CD4-positive, alpha-beta T cell treated with Interferon alpha-2 for 1 hour (primary cell): ENCODE data around the gene YAE1.
A peak's percentile ranks its signal among the peaks of the same experiment; 100 is the strongest.

Experiments
- DNase-seq, 2 donors: peaks; one replicate each; pipeline ENCODE4 v3.0.0-alpha.2; 2020 to 2022

The YAE1 gene

DNA sequence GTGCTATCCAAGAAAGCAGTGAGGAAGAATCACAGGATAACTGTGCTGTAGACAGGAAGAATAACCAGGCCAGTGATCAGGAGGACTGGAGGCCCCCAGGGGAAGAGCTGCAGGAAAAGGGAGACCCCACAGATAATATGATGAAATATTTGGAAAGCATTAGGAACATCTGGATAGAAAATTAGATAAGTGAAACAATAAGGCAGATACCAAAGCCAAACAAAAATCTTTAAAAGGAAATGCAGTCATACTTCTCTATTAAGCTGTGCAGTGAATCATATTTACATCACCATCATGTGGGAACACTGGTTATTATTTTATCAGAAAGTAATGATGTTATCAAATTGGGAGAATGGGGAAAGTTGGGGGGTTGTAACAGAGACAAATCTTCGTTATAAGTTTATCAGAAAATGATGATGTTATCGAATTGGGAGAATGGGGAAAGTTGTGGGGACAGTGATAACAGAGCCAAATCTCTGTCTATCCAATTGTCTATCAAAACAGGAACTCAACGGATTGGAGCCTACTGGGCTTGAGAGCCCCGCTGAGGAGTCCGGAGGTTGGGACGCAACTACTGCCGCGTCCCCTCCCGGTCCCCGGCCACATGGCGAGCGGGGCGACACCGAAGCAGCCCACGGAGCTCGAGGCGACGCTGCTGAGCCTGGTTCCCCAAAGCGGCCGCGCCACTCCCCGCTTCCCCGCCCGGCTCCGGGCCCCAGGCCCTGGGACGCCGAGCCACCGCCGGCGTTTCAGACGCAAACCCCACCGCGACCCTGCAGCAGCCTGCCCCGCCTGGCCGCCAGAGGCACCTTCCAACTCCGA, 43.1 kb downstream of the YAE1 start:
- peak in 1 of 2 donors; percentile 4 for DNase-seq

DNA sequence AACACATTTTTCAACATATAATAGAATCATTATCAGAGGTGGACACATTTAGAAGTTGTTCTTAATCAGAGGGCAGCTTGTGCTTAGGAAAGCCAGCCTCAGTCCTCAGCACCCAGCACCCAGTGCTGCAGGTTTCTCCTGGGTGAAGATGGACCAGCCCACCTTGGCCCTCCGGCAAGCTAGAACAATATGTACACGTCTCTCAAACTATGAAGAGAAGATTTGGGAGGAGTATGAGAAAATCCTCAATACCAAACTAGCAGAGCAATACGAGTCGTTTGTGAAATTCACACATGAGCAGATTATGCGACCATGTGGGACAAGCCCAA, 43.7 kb downstream of the YAE1 start:
- DNase-seq, result no peak

DNA sequence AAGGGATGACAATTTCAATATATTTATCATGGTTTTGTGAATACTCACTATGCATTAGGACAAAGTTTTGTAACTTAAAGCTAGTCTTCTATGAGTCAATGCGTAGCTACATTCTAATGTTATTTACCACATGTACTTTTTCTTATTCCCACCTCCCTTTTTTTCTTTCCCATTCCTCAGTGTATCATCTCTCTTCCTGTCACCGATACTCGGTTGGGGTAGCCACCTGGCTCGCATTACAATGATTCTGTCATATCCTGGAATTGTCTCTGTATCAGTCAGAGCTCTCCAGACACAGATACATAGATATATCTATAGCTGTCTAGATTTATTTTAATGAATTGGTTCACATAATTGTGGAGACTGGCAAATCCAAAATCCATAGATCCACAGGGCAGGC, 47.4 kb downstream of the YAE1 start:
- DNase-seq, result no peak

DNA sequence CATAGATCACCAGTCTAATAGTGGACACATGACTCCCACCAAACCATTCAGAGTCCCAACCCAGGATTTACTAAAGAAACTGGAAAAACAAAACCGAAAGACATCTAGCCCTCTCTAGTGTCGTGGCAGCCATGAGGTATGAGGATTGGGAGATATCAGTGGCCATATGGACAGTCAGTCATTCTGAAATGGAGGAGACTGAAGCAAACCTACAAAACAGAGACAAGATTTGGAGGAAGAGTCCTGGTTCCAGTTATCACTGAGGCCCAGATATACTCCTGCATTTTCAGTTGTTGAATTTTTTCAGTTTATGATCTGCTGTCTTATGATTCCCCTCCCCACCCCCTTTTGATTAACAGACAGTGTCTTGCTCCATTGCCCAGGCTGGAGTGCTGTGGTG, 48.1 kb downstream of the YAE1 start:
- DNase-seq, result no peak

DNA sequence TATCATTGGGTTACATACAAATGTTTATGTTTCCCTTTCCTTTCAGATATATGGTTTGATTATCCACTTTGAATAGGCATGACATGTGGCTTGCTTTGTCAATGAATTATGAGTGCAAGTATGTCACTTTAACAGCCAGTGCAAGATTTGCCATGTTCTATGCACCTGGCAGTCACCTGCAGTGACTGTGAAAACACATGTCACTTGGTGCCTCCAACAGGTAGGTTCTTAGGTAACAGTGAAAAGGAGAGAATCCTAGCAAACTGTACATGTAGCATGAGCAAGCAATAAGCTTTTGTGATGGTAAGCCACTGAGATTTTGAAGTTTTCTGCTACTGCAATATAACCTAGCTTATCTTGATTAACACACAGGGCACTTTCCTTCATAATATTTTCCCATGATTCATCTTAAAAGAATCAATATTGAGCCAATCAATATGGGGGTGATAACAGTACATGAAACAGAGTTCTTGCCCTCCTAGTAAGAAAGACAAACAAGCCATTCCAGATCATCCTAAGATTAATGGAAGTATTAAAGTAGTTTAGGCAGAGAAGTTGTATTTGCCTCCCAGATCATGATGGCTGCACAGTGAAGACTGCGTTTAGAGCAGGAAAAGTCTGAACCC, 49.3 kb downstream of the YAE1 start:
- no peak for DNase-seq

DNA sequence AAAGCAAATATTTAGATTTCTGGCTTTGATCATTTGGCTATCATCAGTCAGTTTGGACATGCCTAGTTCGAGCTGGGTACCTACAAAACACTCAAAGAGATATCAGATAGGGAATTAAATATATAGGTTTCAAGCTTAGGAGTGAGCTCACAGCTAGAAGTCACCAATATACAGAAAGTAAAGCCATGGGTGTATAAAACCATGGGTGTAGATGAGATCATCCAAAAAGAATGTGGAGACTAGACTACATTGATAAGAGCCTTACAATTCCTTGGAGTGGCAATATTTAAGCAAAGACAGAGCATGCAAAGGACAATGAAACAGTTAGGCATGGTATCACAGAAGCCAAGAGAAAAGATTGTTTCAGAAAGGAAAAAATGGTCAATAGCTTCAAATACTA, 49.9 kb downstream of the YAE1 start:
- no peak for DNase-seq

DNA sequence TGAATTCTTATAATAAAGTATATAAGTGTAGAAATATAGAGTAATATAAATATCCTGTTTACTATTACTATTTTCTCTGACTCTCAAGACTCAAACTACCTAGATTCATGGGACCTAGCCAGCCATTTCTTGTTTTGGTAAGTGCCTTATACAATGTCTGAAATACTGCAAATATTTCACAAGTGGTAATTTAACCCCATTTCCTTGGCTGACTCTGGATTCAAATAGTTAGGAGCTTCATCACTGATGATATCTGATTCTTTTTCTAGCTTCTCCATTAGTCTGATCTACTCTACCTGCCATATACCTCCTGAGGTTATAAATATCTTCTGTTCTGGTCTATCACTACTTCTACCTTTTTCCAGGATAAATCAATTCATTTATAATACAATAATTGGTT, 50.8 kb downstream of the YAE1 start:
- no peak for DNase-seq

DNA sequence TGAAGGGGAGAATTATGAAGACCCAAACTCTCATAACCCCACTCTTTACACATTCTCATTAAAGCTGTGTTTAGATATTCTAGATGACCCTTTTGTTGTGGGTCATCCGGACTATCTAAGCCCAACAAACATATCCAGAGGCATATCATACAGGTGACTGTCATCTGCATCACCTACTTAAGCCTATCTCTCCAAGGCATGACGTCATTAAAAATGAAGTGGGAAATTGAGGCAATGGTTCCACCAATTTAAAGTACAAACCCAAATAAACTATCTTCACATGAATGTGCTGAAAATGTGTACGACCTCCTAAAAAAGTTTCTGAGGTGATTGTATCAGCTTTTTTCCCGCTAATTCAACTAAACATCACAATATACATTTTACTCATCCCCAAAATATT, 52.7 kb downstream of the YAE1 start:
- no peak for DNase-seq

DNA sequence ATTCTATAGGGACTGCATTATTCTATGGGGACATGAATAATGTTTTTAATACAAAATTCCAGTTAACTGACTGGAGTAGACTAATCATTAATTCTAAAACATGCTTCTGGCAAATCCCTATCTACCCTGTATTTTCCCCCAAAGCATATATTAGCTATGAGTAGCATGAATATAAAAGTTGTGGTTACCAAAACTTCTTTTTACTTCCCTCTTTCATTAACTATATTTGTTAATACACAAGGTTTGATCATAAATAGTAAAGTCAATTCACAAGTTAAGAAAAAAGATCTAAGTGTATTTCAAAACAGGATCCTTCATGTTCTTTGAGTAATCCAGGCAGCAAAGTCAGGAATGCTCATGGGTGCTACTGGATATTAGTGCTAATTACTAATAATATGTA, 54.3 kb downstream of the YAE1 start:
- no peak for DNase-seq

DNA sequence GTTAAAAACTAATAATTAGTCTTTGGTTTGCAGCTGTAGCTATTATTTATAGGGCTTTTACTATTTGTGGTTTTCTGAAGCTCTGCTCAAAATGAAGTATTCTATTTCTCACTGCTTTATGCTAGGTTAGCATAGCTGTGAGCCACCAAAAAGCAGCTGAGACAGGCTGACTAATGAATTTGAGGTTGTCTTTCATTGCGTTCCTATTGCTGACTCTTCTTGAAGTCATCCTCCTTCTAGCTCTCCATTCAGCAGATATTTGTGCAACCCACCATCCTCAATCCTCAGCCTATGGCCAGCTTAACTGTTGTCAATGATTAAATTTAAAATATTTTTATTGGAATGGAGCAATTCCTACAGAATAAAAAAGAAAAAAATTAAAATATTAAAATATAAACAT, 55.1 kb downstream of the YAE1 start:
- no peak for DNase-seq

DNA sequence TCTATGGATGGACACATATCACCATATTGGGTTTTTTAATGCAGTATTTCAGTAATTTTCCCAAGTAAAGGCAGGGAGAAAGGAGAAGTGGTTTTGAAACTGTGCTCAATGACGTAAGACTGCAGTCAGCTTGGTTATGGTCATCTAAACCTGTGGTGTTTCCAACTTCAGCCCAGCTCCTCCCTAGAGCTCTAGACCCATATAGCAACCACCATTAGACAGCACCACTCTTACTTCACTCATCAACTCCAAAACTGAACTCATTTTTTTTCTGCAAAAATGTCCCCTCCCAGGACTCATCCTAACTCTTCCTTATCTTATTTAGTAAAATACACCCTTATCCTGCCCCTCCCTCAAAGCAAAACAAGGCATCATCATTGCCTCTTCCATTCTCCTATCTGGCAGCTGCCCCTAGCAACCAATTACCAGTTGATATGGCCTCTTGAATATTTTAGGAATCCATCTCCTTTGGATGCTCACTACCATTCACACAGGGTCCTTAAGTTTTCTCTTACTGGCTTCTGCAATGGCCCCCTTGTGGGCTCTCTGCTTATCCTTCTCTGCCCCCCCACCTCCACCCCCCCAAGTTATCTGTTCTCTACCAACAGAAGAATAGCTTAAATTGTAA, 55.7 kb downstream of the YAE1 start:
- DNase-seq, result peak in 1 of 2 donors; percentile 40
